Measurements from ENCODE around the gene NLN. TPM values are rescaled to one million over a fixed set of nuclear protein-coding genes. Genes with fewer than 3 reads are reported as not detected.

NLN gene
- total and polyA plus RNA-seq, 11 donors, result 1.6 to 28.2 (median 11.6) TPM

DNA sequence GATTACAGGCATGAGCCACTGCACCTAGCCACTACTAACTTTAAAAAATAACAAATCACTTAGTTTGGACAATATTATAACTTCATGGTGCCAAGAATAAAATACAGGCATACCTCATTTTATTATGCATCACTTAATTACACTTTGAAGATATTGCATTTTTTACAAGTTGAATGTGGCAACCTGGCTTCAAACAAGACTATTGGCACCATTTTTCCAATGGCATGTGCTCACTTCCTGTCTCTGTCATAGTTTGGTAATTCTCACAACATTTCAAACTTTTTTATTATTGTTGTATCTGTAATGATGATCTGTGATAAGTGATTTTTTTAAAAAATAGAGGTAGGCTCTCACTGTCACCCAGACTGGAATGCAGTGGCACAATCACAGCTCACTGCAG lies 154.5 kb downstream of the NLN start:
- Histone ChIP-seq H3K4me3 (no peak overlapping the region), H3K27me3 (no peaks in the 10 kb centered on the region), H3K36me3 (no peaks in the 10 kb centered on the region), H3K4me1 (peaks cover 0 to 3% (median 0%) of the 10 kb centered on the region in 12 donors), H3K9me3 (peaks cover 0 to 14% (median 4%) of the 10 kb centered on the region in 12 donors), H3K27ac (no peak overlapping the region)
- ATAC-seq (no peak), DNase-seq (no peak)
- TF ChIP-seq, protein P1, sequence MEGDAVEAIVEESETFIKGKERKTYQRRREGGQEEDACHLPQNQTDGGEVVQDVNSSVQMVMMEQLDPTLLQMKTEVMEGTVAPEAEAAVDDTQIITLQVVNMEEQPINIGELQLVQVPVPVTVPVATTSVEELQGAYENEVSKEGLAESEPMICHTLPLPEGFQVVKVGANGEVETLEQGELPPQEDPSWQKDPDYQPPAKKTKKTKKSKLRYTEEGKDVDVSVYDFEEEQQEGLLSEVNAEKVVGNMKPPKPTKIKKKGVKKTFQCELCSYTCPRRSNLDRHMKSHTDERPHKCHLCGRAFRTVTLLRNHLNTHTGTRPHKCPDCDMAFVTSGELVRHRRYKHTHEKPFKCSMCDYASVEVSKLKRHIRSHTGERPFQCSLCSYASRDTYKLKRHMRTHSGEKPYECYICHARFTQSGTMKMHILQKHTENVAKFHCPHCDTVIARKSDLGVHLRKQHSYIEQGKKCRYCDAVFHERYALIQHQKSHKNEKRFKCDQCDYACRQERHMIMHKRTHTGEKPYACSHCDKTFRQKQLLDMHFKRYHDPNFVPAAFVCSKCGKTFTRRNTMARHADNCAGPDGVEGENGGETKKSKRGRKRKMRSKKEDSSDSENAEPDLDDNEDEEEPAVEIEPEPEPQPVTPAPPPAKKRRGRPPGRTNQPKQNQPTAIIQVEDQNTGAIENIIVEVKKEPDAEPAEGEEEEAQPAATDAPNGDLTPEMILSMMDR (IDR thresholded peaks at IDR 0.05), result no peak
- TF ChIP-seq POLR2A (IDR thresholded peaks at IDR 0.05), result no peak
- intact Hi-C loops (cut with DNase I), result no loop called here

DNA sequence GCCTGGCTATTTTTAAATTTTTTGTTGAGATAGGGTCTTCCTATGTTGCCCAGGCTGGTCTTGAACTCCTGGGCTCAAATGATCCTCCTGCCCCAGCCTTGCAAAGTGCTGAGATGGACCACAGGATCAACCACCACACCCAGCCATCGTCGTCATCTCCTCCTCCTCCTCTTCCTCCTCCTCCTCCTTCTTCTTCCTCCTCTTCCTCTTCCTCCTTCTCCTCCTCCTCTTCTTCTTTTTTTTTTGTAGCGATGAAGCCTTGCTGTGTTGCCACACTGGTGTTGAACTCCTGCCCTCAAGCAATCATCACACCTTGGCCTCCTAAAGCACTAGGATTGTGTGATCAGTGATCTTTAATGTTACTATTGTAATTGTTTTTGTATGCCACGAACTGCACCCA lies 155.0 kb downstream of the NLN start:
- no peaks in the 10 kb centered on the region for H3K36me3 ChIP-seq
- peaks cover 0 to 14% (median 4%) of the 10 kb centered on the region in 12 donors for H3K9me3 ChIP-seq
- no peak for DNase-seq
- WGBS, 4 donors, result 75 to 81% (median 78%) methylated on average over 4 of the region's 4 CpGs
- no peak overlapping the region for H3K4me3 ChIP-seq
- TF ChIP-seq, protein P1 (IDR thresholded peaks at IDR 0.05), result no peak
- TF ChIP-seq POLR2A (IDR thresholded peaks at IDR 0.05), result no peak
- H3K27me3 ChIP-seq, result no peaks in the 10 kb centered on the region
- no peak overlapping the region for H3K27ac ChIP-seq
- intact Hi-C loops (cut with DNase I), result no loop called here
- no peak for ATAC-seq
- peaks cover 0 to 3% (median 0%) of the 10 kb centered on the region in 12 donors for H3K4me1 ChIP-seq

Other genes with a start within 250 kb of the NLN start
- gene ADAMTS6, start 240.3 kb upstream of the NLN start, total RNA-seq, result 1 to 10 TPM; 1.5 to 4.3 (median 3.4) TPM
- gene ADAMTS6, start 240.3 kb upstream of the NLN start, polyA plus RNA-seq, result under 1 TPM; 0.28 to 0.72 TPM
- 1 to 10 TPM in 3 of 9 donors, under 1 TPM in 4, not detected in 2; 0.32 to 6.9 (median 0.79) TPM for gene CENPK, start 159.0 kb upstream of the NLN start, total RNA-seq
- gene CENPK, start 159.0 kb upstream of the NLN start, polyA plus RNA-seq, result under 1 TPM; 0.65 to 0.78 TPM
- gene PPWD1, start 158.9 kb upstream of the NLN start, total RNA-seq, result 10 to 100 TPM; 13.4 to 20.1 (median 16.1) TPM
- gene PPWD1, start 158.9 kb upstream of the NLN start, polyA plus RNA-seq, result 10 to 100 TPM in 1 of 2 donors, 1 to 10 TPM in 1; 10.0 to 14.0 TPM
- gene TRIM23, start 97.9 kb upstream of the NLN start, total RNA-seq, result 10 to 100 TPM; 11.6 to 22.9 (median 17.8) TPM
- gene TRIM23, start 97.9 kb upstream of the NLN start, polyA plus RNA-seq, result 1 to 10 TPM; 4.5 to 9.3 TPM
- 1 to 10 TPM; 1.3 to 2.4 (median 1.9) TPM for gene SHLD3, start 97.2 kb upstream of the NLN start, total RNA-seq
- 1 to 10 TPM; 2.7 to 2.8 TPM for gene SHLD3, start 97.2 kb upstream of the NLN start, polyA plus RNA-seq
- 10 to 100 TPM in 8 of 9 donors, 1 to 10 TPM in 1; 9.5 to 24.8 (median 18.7) TPM for gene TRAPPC13, start 97.2 kb upstream of the NLN start, total RNA-seq
- gene TRAPPC13, start 97.2 kb upstream of the NLN start, polyA plus RNA-seq, result 10 to 100 TPM; 10.9 to 14.1 TPM
- gene SGTB, start 96 bp upstream of the NLN start, total RNA-seq, result 10 to 100 TPM in 2 of 9 donors, 1 to 10 TPM in 7; 2.9 to 14.4 (median 7.1) TPM
- gene SGTB, start 96 bp upstream of the NLN start, polyA plus RNA-seq, result 1 to 10 TPM; 1.8 to 2.4 TPM
- gene ERBIN, start 204.4 kb downstream of the NLN start, total RNA-seq, result 10 to 100 TPM; 28.4 to 59.1 (median 41.3) TPM
- gene ERBIN, start 204.4 kb downstream of the NLN start, polyA plus RNA-seq, result 10 to 100 TPM in 1 of 2 donors, 1 to 10 TPM in 1; 6.7 to 17.7 TPM